Measurements from ENCODE around the gene UQCR10. TPM values are rescaled to one million over a fixed set of nuclear protein-coding genes. Genes with fewer than 3 reads are reported as not detected.

The UQCR10 gene
- total RNA-seq, 1 donor, result 52.1 TPM

DNA sequence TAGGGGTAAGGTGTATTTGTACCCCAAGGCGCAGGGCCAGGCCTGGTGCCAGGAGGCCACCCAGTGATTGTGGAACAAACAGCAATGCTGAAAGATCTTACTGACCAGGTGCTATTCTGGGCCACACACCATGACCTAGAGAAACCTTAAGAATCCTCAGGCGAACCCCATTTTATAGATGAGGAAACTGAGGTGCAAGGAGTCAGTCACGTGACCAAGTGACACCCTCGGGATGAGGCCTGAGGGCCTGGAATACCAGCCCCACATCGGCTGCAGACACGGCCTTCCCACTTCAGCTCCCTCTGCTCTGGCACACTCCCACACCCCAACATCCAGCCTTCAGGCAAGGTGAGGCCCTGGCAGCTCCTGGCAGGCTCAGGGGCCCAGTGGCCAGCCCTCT, 34.3 kb upstream of the UQCR10 start:
- no peaks in the 10 kb centered on the region for H3K4me1 ChIP-seq (ENCODE audit: insufficient read depth, low read length)
- H4K20me1 ChIP-seq (ENCODE audit: insufficient read depth, low read length), result no peaks in the 10 kb centered on the region
- TF ChIP-seq, protein P1, sequence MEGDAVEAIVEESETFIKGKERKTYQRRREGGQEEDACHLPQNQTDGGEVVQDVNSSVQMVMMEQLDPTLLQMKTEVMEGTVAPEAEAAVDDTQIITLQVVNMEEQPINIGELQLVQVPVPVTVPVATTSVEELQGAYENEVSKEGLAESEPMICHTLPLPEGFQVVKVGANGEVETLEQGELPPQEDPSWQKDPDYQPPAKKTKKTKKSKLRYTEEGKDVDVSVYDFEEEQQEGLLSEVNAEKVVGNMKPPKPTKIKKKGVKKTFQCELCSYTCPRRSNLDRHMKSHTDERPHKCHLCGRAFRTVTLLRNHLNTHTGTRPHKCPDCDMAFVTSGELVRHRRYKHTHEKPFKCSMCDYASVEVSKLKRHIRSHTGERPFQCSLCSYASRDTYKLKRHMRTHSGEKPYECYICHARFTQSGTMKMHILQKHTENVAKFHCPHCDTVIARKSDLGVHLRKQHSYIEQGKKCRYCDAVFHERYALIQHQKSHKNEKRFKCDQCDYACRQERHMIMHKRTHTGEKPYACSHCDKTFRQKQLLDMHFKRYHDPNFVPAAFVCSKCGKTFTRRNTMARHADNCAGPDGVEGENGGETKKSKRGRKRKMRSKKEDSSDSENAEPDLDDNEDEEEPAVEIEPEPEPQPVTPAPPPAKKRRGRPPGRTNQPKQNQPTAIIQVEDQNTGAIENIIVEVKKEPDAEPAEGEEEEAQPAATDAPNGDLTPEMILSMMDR (IDR thresholded peaks at IDR 0.05; ENCODE audit: extremely low read depth, low read depth, low read length), result no peak
- no peak overlapping the region for H3K4me3 ChIP-seq (ENCODE audit: insufficient read depth, low read length)
- no peaks in the 10 kb centered on the region for H3K27me3 ChIP-seq (ENCODE audit: insufficient read depth, low read length)
- no peak overlapping the region for H3K27ac ChIP-seq (ENCODE audit: low read depth, low read length)
- no peak overlapping the region for H2AFZ ChIP-seq (ENCODE audit: low read length)
- no peaks in the 10 kb centered on the region for H3K36me3 ChIP-seq (ENCODE audit: insufficient read depth, low read length)
- DNase-seq (ENCODE audit: insufficient read length, low spot score, missing footprints), result peak; percentile 76
- no peak overlapping the region for H3K4me2 ChIP-seq (ENCODE audit: insufficient read depth, low read length)
- H3K79me2 ChIP-seq (ENCODE audit: insufficient read depth, low read length), result no peaks in the 10 kb centered on the region
- H3K9me3 ChIP-seq (ENCODE audit: low read depth, low read length), result no peaks in the 10 kb centered on the region

DNA sequence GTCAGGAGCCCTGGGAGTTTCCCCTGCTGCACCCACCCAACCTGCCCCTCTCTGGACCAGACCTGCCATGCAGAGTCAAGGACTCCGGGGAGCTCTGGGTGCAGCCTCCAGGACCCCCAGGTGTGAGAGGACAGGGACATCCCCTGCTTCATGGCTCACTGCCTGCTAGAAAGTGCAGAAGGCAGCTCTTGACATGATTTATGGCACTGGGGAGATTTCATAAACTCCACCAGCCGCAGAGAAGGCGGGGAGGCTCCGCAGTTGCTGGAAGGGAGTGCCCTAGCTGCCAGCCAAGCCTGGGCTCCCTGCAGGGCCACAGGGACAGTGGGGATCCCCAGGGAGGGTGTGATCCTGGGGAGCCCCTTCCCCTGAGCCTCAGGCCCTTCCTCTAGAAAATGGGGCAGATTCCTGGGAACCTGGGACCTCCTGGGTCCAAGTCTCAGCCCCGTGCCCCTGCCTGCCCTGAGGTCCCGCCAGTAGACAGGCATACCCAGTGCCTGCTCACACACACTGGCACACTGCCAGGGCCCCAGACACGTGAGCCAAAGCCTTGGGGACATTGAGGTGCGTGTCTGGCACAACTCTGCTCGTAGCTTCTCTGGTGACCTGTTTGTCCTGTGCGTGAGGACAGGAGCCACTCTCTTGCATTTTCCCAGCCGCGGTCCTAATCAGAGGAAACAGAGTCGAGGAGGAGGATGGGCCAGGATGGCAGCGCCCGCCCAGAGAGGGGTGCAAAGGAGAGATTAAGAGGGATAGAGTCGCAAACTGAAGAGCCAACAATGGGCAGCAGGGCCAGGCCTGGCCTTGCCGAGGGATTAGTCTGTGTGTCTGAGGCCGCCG, 33.6 kb upstream of the UQCR10 start:
- peak; percentile 85 for DNase-seq (ENCODE audit: insufficient read length, low spot score, missing footprints)
- no peak overlapping the region for H3K4me2 ChIP-seq (ENCODE audit: insufficient read depth, low read length)

DNA sequence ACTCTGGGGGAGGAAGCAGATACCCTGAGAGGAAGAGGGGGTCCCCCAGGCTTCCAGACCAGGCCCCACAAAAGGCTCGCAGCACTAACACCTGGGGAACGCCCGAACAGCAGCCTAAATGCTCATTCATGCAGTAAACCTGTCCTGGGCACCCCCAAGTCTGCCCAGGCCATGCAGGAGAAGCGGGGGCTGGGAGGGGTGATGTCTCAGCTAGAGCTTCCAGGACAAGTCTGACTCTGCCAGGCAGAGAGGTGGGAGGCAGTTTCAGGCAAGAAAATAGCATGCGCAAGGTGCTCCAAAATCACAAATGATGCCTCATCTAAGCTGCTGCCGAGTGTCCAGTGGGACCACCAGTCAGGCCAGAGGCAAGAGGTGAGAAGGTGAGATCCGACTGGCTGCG, 32.8 kb upstream of the UQCR10 start:
- Histone ChIP-seq H3K4me2 (ENCODE audit: insufficient read depth, low read length) (no peak overlapping the region), H3K9me3 (ENCODE audit: low read depth, low read length) (no peaks in the 10 kb centered on the region), H3K27me3 (ENCODE audit: insufficient read depth, low read length) (no peaks in the 10 kb centered on the region), H3K36me3 (ENCODE audit: insufficient read depth, low read length) (no peaks in the 10 kb centered on the region), H4K20me1 (ENCODE audit: insufficient read depth, low read length) (no peaks in the 10 kb centered on the region), H3K79me2 (ENCODE audit: insufficient read depth, low read length) (no peaks in the 10 kb centered on the region), H3K27ac (ENCODE audit: low read depth, low read length) (no peak overlapping the region), H2AFZ (ENCODE audit: low read length) (no peak overlapping the region), H3K4me3 (ENCODE audit: insufficient read depth, low read length) (no peak overlapping the region), H3K4me1 (ENCODE audit: insufficient read depth, low read length) (no peaks in the 10 kb centered on the region)
- TF ChIP-seq, protein P1 (IDR thresholded peaks at IDR 0.05; ENCODE audit: extremely low read depth, low read depth, low read length), result no peak
- peak; percentile 75 for DNase-seq (ENCODE audit: insufficient read length, low spot score, missing footprints)

More for the DNA sequence above, 33.6 kb upstream of the UQCR10 start:
- Histone ChIP-seq H3K9me3 (ENCODE audit: low read depth, low read length) (no peaks in the 10 kb centered on the region), H4K20me1 (ENCODE audit: insufficient read depth, low read length) (no peaks in the 10 kb centered on the region), H3K79me2 (ENCODE audit: insufficient read depth, low read length) (no peaks in the 10 kb centered on the region), H2AFZ (ENCODE audit: low read length) (no peak overlapping the region), H3K4me1 (ENCODE audit: insufficient read depth, low read length) (no peaks in the 10 kb centered on the region), H3K27ac (ENCODE audit: low read depth, low read length) (no peak overlapping the region), H3K36me3 (ENCODE audit: insufficient read depth, low read length) (no peaks in the 10 kb centered on the region), H3K4me3 (ENCODE audit: insufficient read depth, low read length) (no peak overlapping the region), H3K27me3 (ENCODE audit: insufficient read depth, low read length) (no peaks in the 10 kb centered on the region)
- TF ChIP-seq, protein P1 (IDR thresholded peaks at IDR 0.05; ENCODE audit: extremely low read depth, low read depth, low read length), result no peak

DNA sequence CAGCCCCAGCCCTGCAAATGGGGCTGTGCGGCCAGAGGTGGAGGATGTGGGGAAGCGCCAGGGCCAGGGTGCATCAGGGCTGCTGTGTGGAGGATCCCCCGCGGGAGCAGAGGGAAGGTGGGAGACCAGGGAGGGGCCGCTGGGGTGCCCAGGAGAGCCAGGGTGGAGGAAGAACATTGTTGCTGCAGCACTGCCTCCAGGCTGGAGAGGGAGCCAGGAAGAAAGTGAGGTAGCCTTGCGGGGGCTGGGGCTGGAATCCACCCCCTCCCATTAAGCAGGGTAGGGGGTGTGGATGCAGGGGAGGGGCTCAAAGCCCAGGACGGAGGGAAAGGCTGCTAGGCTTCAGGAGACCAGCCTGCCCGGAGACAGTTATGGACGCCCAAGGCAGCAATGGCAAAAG, 32.3 kb upstream of the UQCR10 start:
- DNase-seq (ENCODE audit: insufficient read length, low spot score, missing footprints), result peak; percentile 69
- Histone ChIP-seq H4K20me1 (ENCODE audit: insufficient read depth, low read length) (no peaks in the 10 kb centered on the region), H3K9me3 (ENCODE audit: low read depth, low read length) (no peaks in the 10 kb centered on the region), H2AFZ (ENCODE audit: low read length) (no peak overlapping the region), H3K4me3 (ENCODE audit: insufficient read depth, low read length) (no peak overlapping the region), H3K27me3 (ENCODE audit: insufficient read depth, low read length) (no peaks in the 10 kb centered on the region), H3K4me2 (ENCODE audit: insufficient read depth, low read length) (no peak overlapping the region), H3K79me2 (ENCODE audit: insufficient read depth, low read length) (no peaks in the 10 kb centered on the region), H3K36me3 (ENCODE audit: insufficient read depth, low read length) (no peaks in the 10 kb centered on the region), H3K27ac (ENCODE audit: low read depth, low read length) (no peak overlapping the region), H3K4me1 (ENCODE audit: insufficient read depth, low read length) (no peaks in the 10 kb centered on the region)
- TF ChIP-seq, protein P1 (IDR thresholded peaks at IDR 0.05; ENCODE audit: extremely low read depth, low read depth, low read length), result no peak

Measured in osteoblast (primary cell).